Loucy (cell line): Measurements from ENCODE around the gene HUS1.

ENCODE experiments used
- EZH2phosphoT487 ChIP-seq: fragments of 200-600 bp; IDR thresholded peaks from 2 replicates; pipeline ENCODE4 v1.6.1; 2018; ENCODE audit warnings: antibody characterized with exemption, mild to moderate bottlenecking, moderate library complexity, borderline replicate concordance
- TF ChIP-seq, protein P1 (sequence below): fragments of 200-600 bp; sonication (generic); conservative IDR thresholded peaks from 2 replicates; pipeline ENCODE4 v1.5.1; 2014; ENCODE audit warnings: mild to moderate bottlenecking, antibody characterized with exemption, low read length

DNA sequence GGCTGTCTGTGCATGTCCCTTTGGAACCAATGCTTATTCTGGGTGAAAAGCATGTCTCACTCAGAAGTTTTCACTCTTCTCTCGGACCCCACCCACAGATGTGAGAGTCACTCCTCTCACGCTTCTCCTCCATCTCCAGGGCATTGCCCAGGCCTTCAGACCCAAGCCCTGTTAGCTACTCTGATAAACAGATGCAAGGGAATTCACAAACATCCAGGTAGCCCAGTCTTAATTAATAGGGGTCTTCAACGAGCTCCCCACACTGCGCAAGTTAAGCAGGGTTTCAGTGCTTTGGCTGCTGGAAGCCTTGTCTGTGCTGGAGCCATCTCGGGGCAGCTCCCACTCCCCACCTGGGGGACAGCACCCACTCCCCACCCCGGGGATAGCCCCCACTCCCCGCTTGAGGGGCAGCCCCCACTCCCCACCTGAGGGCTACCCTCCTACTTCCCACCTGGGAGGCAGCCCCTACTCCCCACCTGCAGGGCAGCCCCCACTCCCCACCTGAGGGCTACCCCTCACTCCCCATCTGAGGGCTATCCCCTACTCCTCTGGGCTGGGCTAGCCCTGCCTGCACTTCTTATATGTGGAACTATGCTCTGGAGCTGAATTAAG, 39.9 kb downstream of the HUS1 start:
- TF ChIP-seq, protein P1, sequence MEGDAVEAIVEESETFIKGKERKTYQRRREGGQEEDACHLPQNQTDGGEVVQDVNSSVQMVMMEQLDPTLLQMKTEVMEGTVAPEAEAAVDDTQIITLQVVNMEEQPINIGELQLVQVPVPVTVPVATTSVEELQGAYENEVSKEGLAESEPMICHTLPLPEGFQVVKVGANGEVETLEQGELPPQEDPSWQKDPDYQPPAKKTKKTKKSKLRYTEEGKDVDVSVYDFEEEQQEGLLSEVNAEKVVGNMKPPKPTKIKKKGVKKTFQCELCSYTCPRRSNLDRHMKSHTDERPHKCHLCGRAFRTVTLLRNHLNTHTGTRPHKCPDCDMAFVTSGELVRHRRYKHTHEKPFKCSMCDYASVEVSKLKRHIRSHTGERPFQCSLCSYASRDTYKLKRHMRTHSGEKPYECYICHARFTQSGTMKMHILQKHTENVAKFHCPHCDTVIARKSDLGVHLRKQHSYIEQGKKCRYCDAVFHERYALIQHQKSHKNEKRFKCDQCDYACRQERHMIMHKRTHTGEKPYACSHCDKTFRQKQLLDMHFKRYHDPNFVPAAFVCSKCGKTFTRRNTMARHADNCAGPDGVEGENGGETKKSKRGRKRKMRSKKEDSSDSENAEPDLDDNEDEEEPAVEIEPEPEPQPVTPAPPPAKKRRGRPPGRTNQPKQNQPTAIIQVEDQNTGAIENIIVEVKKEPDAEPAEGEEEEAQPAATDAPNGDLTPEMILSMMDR: no peak
- TF ChIP-seq EZH2phosphoT487: no peak
